HCT116 (cell line): Measurements from ENCODE around the gene SMARCAL1. TPM values are rescaled to one million over a fixed set of nuclear protein-coding genes. Genes with fewer than 3 reads are reported as not detected.

ENCODE experiments used
- ATAC-seq: fragments of 200-7000 bp; cut with Tn5 transposase; 2 replicates; pipeline ENCODE4 v1.9.1; 2020; ENCODE audit warnings: mild to moderate bottlenecking, moderate library complexity
- BruUV-seq: library from RNA; stranded (reverse); fragments of 400-500 nt; replicated peaks from 2 replicates; lab custom pipeline; 2021; lab: Mats Ljungman, UMichigan
- CTCF ChIA-PET: fragments of 300-600 bp; sonication (Branson Sonifier 250); formaldehyde crosslinking; loops from one replicate; lab custom pipeline; 2021; ENCODE audit warnings: antibody characterized with exemption; lab: Charles Lee
- POLR2A ChIA-PET: fragments of 300-600, 350-600 bp; sonication (Branson Sonifier 250); formaldehyde crosslinking; loops from one replicate; lab custom pipeline; 2021; ENCODE audit warnings: antibody characterized with exemption; lab: Charles Lee
- RAD21 ChIA-PET, 2 experiments: fragments of 300-600 bp; sonication (Branson Sonifier 250); formaldehyde crosslinking; loops; one replicate each; lab custom pipeline; 2023; ENCODE audit warnings: low total read pairs in 2 of 2; ENCODE audit not compliant: uncharacterized antibody in 2 of 2, unreplicated experiment in 2 of 2, low non-redundant PET in 1 of 2; lab: Charles Lee
- DNase-seq: peaks from one replicate; pipeline ENCODE4 v3.0.0-alpha.2; 2010; ENCODE audit warnings: low read depth, low spot score
- H2AFZ ChIP-seq: fragments of 200-600 bp; shearing (Covaris generic), sonication (generic); 2 replicates; pipeline ENCODE4 v1.6.1; 2017; ENCODE audit warnings: low read depth, mixed run types, mixed read lengths, antibody characterized with exemption, low read length; ENCODE audit not compliant: poor library complexity, severe bottlenecking
- H3K27ac ChIP-seq: 2 replicates; pipeline ENCODE4 v1.5.1; 2012; ENCODE audit warnings: low read depth, low read length
- H3K27me3 ChIP-seq: fragments of 200-600 bp; sonication (generic); 2 replicates; pipeline ENCODE4 v1.6.1; 2016; ENCODE audit warnings: mixed run types, low read length, mixed read lengths; ENCODE audit not compliant: insufficient read depth
- H3K36me3 ChIP-seq, 2 experiments: fragments of 200-500 bp in 1 of 2; fragments of 200-600 bp in 1 of 2; sonication (Bioruptor generic) in 1 of 2; sonication (generic) in 1 of 2; 2 replicates each; pipeline versions ENCODE4 v1.5.1 to v1.6.1; 2014 to 2016; ENCODE audit warnings: low read length in 2 of 2, inconsistent platforms in 1 of 2, mixed read lengths in 1 of 2, mixed run types in 1 of 2; ENCODE audit not compliant: insufficient read depth in 2 of 2, control insufficient read depth in 1 of 2
- H3K4me1 ChIP-seq, 2 experiments: fragments of 200-600 bp in 1 of 2; sonication (generic) in 1 of 2; 2 replicates each; pipeline versions ENCODE4 v1.5.1 to v1.6.1; 2012 to 2017; ENCODE audit warnings: low read length in 2 of 2, inconsistent platforms in 1 of 2, mild to moderate bottlenecking in 1 of 2, mixed read lengths in 1 of 2, mixed run types in 1 of 2, moderate library complexity in 1 of 2; ENCODE audit not compliant: insufficient read depth in 2 of 2, control insufficient read depth in 1 of 2
- H3K4me2 ChIP-seq: fragments of 200-600 bp; sonication (generic); 2 replicates; pipeline ENCODE4 v1.6.1; 2017; ENCODE audit warnings: mixed run types, low read length, mixed read lengths
- H3K4me3 ChIP-seq, 2 experiments: fragments of 200-600 bp in 1 of 2; sonication (generic) in 1 of 2; replicated peaks in 1 of 2; 2 replicates each; pipeline ENCODE4 v1.5.1; 2011 to 2016; ENCODE audit warnings: low read length in 2 of 2, control low read depth in 1 of 2, low read depth in 1 of 2, mild to moderate bottlenecking in 1 of 2, mixed read lengths in 1 of 2, mixed run types in 1 of 2
- H3K79me2 ChIP-seq: fragments of 200-600 bp; sonication (generic); 2 replicates; pipeline ENCODE4 v1.6.1; 2017; ENCODE audit warnings: mild to moderate bottlenecking, mixed run types, low read length, moderate library complexity, mixed read lengths; ENCODE audit not compliant: insufficient read depth
- H3K9ac ChIP-seq: fragments of 200-600 bp; sonication (generic); 2 replicates; pipeline ENCODE4 v1.6.1; 2016; ENCODE audit warnings: low read length, mixed read lengths
- H3K9me2 ChIP-seq: fragments of 200-600 bp; sonication (generic), shearing (Covaris generic); 2 replicates; pipeline ENCODE4 v1.6.1; 2017; ENCODE audit warnings: mixed run types, mild to moderate bottlenecking, moderate library complexity; ENCODE audit not compliant: insufficient read depth
- H3K9me3 ChIP-seq, 2 experiments: fragments of 200-500 bp in 1 of 2; fragments of 200-600 bp in 1 of 2; sonication (Bioruptor generic) in 1 of 2; sonication (generic) in 1 of 2; 2 replicates each; pipeline ENCODE4 v1.6.1; 2014 to 2017; ENCODE audit warnings: low read length in 2 of 2, mixed read lengths in 2 of 2, inconsistent platforms in 1 of 2, low read depth in 1 of 2, mild to moderate bottlenecking in 1 of 2, mixed run types in 1 of 2, moderate library complexity in 1 of 2; ENCODE audit not compliant: control insufficient read depth in 1 of 2, insufficient read depth in 1 of 2
- H4K20me1 ChIP-seq: fragments of 200-600 bp; sonication (generic), shearing (Covaris generic); 2 replicates; pipeline ENCODE4 v1.6.1; 2017; ENCODE audit warnings: mixed run types, mild to moderate bottlenecking, moderate library complexity; ENCODE audit not compliant: insufficient read depth
- ATF3 ChIP-seq: IDR thresholded peaks from 2 replicates; pipeline ENCODE4 v1.6.1; 2012
- CEBPB ChIP-seq: IDR thresholded peaks from 2 replicates; pipeline ENCODE4 v1.6.1; 2012; ENCODE audit warnings: low read depth
- CTCF ChIP-seq, 3 experiments: fragments of 200-600 bp in 1 of 3; sonication (generic) in 1 of 3; IDR thresholded peaks in 2 of 3; conservative IDR thresholded peaks in 1 of 3; 2 replicates each; pipeline ENCODE4 v1.5.1; 2012 to 2017; ENCODE audit warnings: low read depth in 2 of 3, low read length in 2 of 3, antibody characterized with exemption in 1 of 3, borderline replicate concordance in 1 of 3, control low read depth in 1 of 3, mild to moderate bottlenecking in 1 of 3, mixed read lengths in 1 of 3, mixed run types in 1 of 3, moderate library complexity in 1 of 3; ENCODE audit not compliant: insufficient read depth in 1 of 3
- EZH2phosphoT487 ChIP-seq: fragments of 200-600 bp; IDR thresholded peaks from 2 replicates; pipeline ENCODE4 v1.6.1; 2018; ENCODE audit warnings: antibody characterized with exemption, borderline replicate concordance
- JUND ChIP-seq: IDR thresholded peaks from 2 replicates; pipeline ENCODE4 v1.6.1; 2012
- POLR2A ChIP-seq: IDR thresholded peaks from 2 replicates; pipeline ENCODE4 v1.7.0; 2011; ENCODE audit warnings: borderline replicate concordance; ENCODE audit not compliant: insufficient read depth, insufficient read length; ENCODE audit errors: extremely low read depth
- POLR2AphosphoS5 ChIP-seq: IDR thresholded peaks from 2 replicates; pipeline ENCODE4 v1.6.1; 2011; ENCODE audit warnings: mild to moderate bottlenecking, low read depth, low read length, moderate library complexity
- REST ChIP-seq: IDR thresholded peaks from 2 replicates; pipeline ENCODE4 v1.6.1; 2012; ENCODE audit warnings: low read depth
- SP1 ChIP-seq: IDR thresholded peaks from 2 replicates; pipeline ENCODE4 v1.6.1; 2012; ENCODE audit warnings: low read depth
- SRF ChIP-seq: IDR thresholded peaks from 2 replicates; pipeline ENCODE4 v1.6.1; 2012; ENCODE audit warnings: low read depth
- ZNF274 ChIP-seq: fragments of 200-500 bp; sonication (Bioruptor generic); IDR thresholded peaks from 2 replicates; pipeline ENCODE4 v1.6.1; 2014; ENCODE audit warnings: mild to moderate bottlenecking, low read depth, low read length, inconsistent platforms
- intact Hi-C: fragments of 100-400 bp; cut with micrococcal nuclease; formaldehyde crosslinking; loops from 2 replicates; pipeline ENCODE4 v1.10.0; 2022
- total RNA-seq: library from RNA; stranded (reverse); gene quantifications from one replicate; pipeline ENCODE4 v1.2.1, GENCODE V29; 2021; ENCODE audit not compliant: unreplicated experiment

The SMARCAL1 gene
- total RNA-seq, 1 experiment from 2014 or later, result 18.0 TPM

- 0 out of 4 replicates have a peak, but pooled peaks cover 0 to 5% of the 10 kb centered on the region in 2 experiments for H3K4me1 ChIP-seq
- ChIA-PET POLR2A (no interaction called here), RAD21 (no interaction called here), CTCF (no interaction called here)
- H3K79me2 ChIP-seq, result no peaks in the 10 kb centered on the region
- peaks cover 0 to 3% of the 10 kb centered on the region in 2 experiments; a peak in 1 of 4 replicates for H3K9me3 ChIP-seq
- no peak overlapping the region for H2AFZ ChIP-seq
- no peak for TF ChIP-seq POLR2AphosphoS5
- no peak for TF ChIP-seq JUND
- TF ChIP-seq POLR2A, result no peak
- no peak for TF ChIP-seq SRF
- no peak for TF ChIP-seq SP1
- no peak for TF ChIP-seq CEBPB
- TF ChIP-seq ZNF274, result no peak
- TF ChIP-seq CTCF (IDR thresholded peaks at IDR 0.05 in 2 of 3, conservative IDR thresholded peaks at IDR 0.05 in 1 of 3; ENCODE audit: borderline replicate concordance in 1 of 3, insufficient read depth in 1 of 3, low read depth in 2 of 3, low read length in 2 of 3), result no peak
- no peaks in the 10 kb centered on the region for H4K20me1 ChIP-seq
- H3K4me3 ChIP-seq, result no peak overlapping the region
- no peak for DNase-seq
- intact Hi-C loops, result no loop called here
- no TSS peak for BruUV-seq
- no peaks in the 10 kb centered on the region for H3K27me3 ChIP-seq
- H3K9me2 ChIP-seq, result no peaks in the 10 kb centered on the region
- peaks cover 19 to 23% of the 10 kb centered on the region in 2 experiments; a peak in 3 of 4 replicates for H3K36me3 ChIP-seq
- no peak for ATAC-seq
- H3K27ac ChIP-seq, result no peak overlapping the region
- no peak overlapping the region for H3K9ac ChIP-seq
- no peak overlapping the region for H3K4me2 ChIP-seq
Observed at GRCh38 chr2:216423071-216423470, 10.8 kb downstream of the SMARCAL1 start.

GRCh38 chr2:216424274-216424673, 12.0 kb downstream of the SMARCAL1 start:
- Histone ChIP-seq H3K9me3 (peaks cover 0 to 3% of the 10 kb centered on the region in 2 experiments; a peak in 1 of 4 replicates), H4K20me1 (no peaks in the 10 kb centered on the region), H3K4me2 (no peak overlapping the region), H3K4me1 (0 out of 4 replicates have a peak, but pooled peaks cover 0 to 5% of the 10 kb centered on the region in 2 experiments), H3K27me3 (no peaks in the 10 kb centered on the region), H3K4me3 (no peak overlapping the region), H2AFZ (no peak overlapping the region), H3K9me2 (no peaks in the 10 kb centered on the region), H3K36me3 (peaks cover 21 to 23% of the 10 kb centered on the region in 2 experiments; a peak in 3 of 4 replicates), H3K79me2 (no peaks in the 10 kb centered on the region), H3K27ac (no peak overlapping the region), H3K9ac (no peak overlapping the region)
- TF ChIP-seq REST (no peak), ATF3 (no peak), EZH2phosphoT487 (no peak), ZNF274 (no peak)
- no TSS peak for BruUV-seq
- no peak for ATAC-seq
- intact Hi-C loops, result no loop called here
- CTCF ChIA-PET, result no interaction called here
- POLR2A ChIA-PET, result no interaction called here
- DNase-seq, result no peak
- RAD21 ChIA-PET, result no interaction called here
